Skeletal muscle satellite cell (primary cell): ENCODE data around the gene ARMC9.
"Not testable (repeated sequence)": the region's sequence is repeated elsewhere in the genome, so short reads cannot be mapped to it uniquely, and the experiment has no call there.

Experiments
- H3K27me3 ChIP-seq: 2 replicates; pipeline ENCODE4 v1.7.0; 2013; ENCODE audit warnings: low read length; ENCODE audit not compliant: control insufficient read depth, insufficient read depth
- H3K36me3 ChIP-seq: 2 replicates; pipeline ENCODE4 v1.7.0; 2013; ENCODE audit warnings: mild to moderate bottlenecking, control low read depth, low read length; ENCODE audit not compliant: insufficient read depth
- H3K4me1 ChIP-seq: 2 replicates; pipeline ENCODE4 v1.7.0; 2013; ENCODE audit warnings: low read length; ENCODE audit not compliant: control insufficient read depth, insufficient read depth
- H3K4me2 ChIP-seq: 2 replicates; pipeline ENCODE4 v1.7.0; 2013; ENCODE audit warnings: mild to moderate bottlenecking, low read length
- H3K4me3 ChIP-seq: 2 replicates; pipeline ENCODE4 v1.7.0; 2013; ENCODE audit warnings: low read length
- H3K9ac ChIP-seq: 2 replicates; pipeline ENCODE4 v1.7.0; 2013; ENCODE audit warnings: mild to moderate bottlenecking, low read depth, low read length, moderate library complexity
- H3K9me3 ChIP-seq: replicated peaks from 2 replicates; pipeline ENCODE4 v1.7.0; 2013; ENCODE audit warnings: mild to moderate bottlenecking, control low read depth, low read length

The ARMC9 gene

DNA sequence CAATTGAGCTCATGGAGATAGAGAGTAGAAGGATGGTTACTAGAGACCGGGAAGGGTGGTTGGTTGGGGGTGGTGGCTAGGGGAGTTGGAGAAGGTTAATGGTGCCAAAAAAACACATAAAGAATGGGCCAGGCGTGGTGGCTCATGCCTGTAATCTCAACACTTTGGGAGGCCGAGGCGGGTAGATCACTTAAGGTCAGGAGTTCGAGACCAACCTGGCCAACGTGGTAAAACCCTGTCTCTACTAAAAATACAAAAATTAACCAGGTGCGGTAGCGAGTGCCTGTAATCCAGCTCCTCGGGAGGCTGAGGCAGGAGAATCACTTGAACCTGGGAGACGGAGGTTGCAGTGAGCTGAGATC is 150.9 kb downstream of the ARMC9 start:
- not testable (repeated sequence) for H3K9ac ChIP-seq, H3K4me2 ChIP-seq, H3K4me3 ChIP-seq, H3K9me3 ChIP-seq, H3K4me1 ChIP-seq, H3K27me3 ChIP-seq, H3K36me3 ChIP-seq

- Histone ChIP-seq H3K4me1 (no peaks in the 10 kb centered on the region), H3K9ac (no peak overlapping the region), H3K9me3 (no peaks in the 10 kb centered on the region), H3K27me3 (no peaks in the 10 kb centered on the region), H3K4me2 (no peak overlapping the region), H3K36me3 (no peaks in the 10 kb centered on the region), H3K4me3 (no peak overlapping the region)
These were observed 153.2 kb downstream of the ARMC9 start for GRCh38 chr2:231351648-231352047.

GRCh38 chr2:231353469-231353868 is 155.0 kb downstream of the ARMC9 start:
- Histone ChIP-seq H3K36me3 (no peaks in the 10 kb centered on the region), H3K4me2 (no peak overlapping the region)

GRCh38 chr2:231355508-231356465 is 157.4 kb downstream of the ARMC9 start:
- Histone ChIP-seq H3K4me3 (no peak overlapping the region), H3K27me3 (no peaks in the 10 kb centered on the region), H3K4me1 (no peaks in the 10 kb centered on the region), H3K9me3 (no peaks in the 10 kb centered on the region), H3K4me2 (no peak overlapping the region), H3K36me3 (no peaks in the 10 kb centered on the region), H3K9ac (no peak overlapping the region)

More at GRCh38 chr2:231353469-231353868, 155.0 kb downstream of the ARMC9 start:
- H3K9me3 ChIP-seq = no peaks in the 10 kb centered on the region
- H3K4me1 ChIP-seq = no peaks in the 10 kb centered on the region
- no peak overlapping the region for H3K9ac ChIP-seq
- H3K27me3 ChIP-seq = no peaks in the 10 kb centered on the region
- no peak overlapping the region for H3K4me3 ChIP-seq

DNA sequence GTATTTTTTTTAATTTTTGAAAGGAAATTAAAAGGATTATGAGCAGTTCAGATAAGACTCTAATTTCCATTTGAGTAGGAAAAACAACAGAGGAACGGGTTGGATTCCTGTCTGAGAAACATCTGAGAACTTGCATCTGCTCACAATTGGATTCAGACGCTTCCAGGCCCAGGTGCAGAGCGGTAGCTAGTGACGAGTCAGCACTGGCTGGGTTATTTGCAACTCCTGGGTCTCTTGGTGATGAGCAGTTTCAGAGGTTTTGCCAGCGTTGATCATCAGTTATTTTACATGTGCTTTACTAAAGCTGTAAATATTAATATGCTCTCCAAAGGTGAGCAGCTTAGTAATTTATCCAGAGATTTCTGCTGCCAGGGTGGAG is 158.0 kb downstream of the ARMC9 start:
- Histone ChIP-seq H3K9ac (no peak overlapping the region), H3K4me3 (no peak overlapping the region), H3K4me1 (no peaks in the 10 kb centered on the region), H3K4me2 (no peak overlapping the region), H3K9me3 (no peaks in the 10 kb centered on the region), H3K36me3 (no peaks in the 10 kb centered on the region), H3K27me3 (no peaks in the 10 kb centered on the region)

DNA sequence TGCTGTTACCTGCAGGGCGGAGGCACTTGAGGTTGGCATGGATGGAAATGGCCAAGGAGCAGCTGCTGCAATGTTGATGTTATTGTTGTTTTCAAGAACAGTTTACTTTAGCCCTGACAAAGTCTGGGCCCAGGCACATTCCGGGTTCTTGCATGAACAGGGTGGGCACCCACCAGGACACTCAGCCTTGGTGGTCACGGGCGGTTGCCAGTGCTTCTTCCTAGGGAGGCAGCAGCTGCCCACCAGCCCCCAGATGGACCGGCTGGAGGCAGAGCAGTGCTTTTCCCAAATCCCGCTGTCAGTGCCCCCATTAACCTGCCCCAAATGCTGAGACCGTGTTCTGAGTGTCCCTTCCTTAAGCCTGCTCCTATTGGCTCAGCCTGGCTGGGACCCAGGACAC is 158.6 kb downstream of the ARMC9 start:
- Histone ChIP-seq H3K4me3 (no peak overlapping the region), H3K4me2 (no peak overlapping the region), H3K36me3 (no peaks in the 10 kb centered on the region), H3K27me3 (no peaks in the 10 kb centered on the region), H3K9ac (no peak overlapping the region), H3K4me1 (no peaks in the 10 kb centered on the region), H3K9me3 (no peaks in the 10 kb centered on the region)

- no peaks in the 10 kb centered on the region for H3K36me3 ChIP-seq
These were observed 159.5 kb downstream of the ARMC9 start for GRCh38 chr2:231357931-231358330.

GRCh38 chr2:231359441-231359840 is 161.0 kb downstream of the ARMC9 start:
- Histone ChIP-seq H3K36me3 (no peaks in the 10 kb centered on the region), H3K9ac (no peak overlapping the region), H3K4me2 (no peak overlapping the region), H3K27me3 (no peaks in the 10 kb centered on the region), H3K4me3 (no peak overlapping the region), H3K4me1 (no peaks in the 10 kb centered on the region), H3K9me3 (no peaks in the 10 kb centered on the region)

More at GRCh38 chr2:231357931-231358330, 159.5 kb downstream of the ARMC9 start:
- no peaks in the 10 kb centered on the region for H3K27me3 ChIP-seq
- no peak overlapping the region for H3K4me3 ChIP-seq
- H3K9me3 ChIP-seq = no peaks in the 10 kb centered on the region
- H3K4me1 ChIP-seq = no peaks in the 10 kb centered on the region
- H3K9ac ChIP-seq = no peak overlapping the region
- no peak overlapping the region for H3K4me2 ChIP-seq

DNA sequence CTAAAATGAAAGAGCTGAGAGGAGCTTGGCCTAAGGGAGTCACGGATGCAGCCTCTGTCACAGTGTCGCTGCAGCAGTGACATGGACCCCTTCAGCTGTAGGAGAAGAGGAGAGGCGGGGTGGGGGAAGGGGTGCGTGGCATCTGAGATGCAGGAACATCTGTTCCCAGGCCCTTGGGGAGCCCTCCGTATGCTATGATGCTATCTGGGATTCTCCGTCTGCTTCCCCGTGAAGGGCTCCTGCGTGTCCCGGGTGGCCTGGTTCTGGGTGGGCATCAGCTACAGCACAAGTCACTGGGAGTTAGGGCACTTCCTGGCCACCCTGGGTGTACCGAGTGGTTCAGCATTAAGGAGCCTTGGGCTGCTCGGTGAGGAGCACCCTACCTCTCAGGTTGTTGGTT is 161.5 kb downstream of the ARMC9 start:
- Histone ChIP-seq H3K4me1 (peaks cover 3% of the 10 kb centered on the region), H3K9ac (no peak overlapping the region), H3K27me3 (no peaks in the 10 kb centered on the region), H3K9me3 (no peaks in the 10 kb centered on the region), H3K36me3 (no peaks in the 10 kb centered on the region), H3K4me2 (no peak overlapping the region), H3K4me3 (no peak overlapping the region)

DNA sequence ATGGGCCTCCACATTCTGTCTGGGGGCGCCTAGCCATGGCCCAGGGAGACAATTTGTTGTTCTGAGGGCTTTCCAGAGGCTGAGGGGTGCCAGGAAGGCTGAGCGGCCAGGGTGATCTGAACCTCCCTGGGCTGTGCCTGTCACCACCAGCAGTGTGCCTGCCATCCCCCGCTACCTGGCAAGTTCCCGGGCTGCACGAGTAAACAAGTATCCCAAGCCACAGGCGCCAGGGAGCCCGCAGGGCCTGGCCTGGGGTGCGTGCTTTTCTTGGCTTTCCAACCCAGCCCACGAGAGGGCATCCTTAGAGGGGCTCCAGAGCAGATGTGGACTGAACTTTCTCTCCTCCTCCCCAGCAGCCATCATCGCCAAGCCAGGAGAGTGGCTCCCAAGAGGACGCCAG is 162.0 kb downstream of the ARMC9 start:
- Histone ChIP-seq H3K9ac (no peak overlapping the region), H3K36me3 (no peaks in the 10 kb centered on the region), H3K27me3 (no peaks in the 10 kb centered on the region), H3K4me2 (no peak overlapping the region), H3K4me1 (peaks cover 7% of the 10 kb centered on the region), H3K4me3 (no peak overlapping the region), H3K9me3 (no peaks in the 10 kb centered on the region)

DNA sequence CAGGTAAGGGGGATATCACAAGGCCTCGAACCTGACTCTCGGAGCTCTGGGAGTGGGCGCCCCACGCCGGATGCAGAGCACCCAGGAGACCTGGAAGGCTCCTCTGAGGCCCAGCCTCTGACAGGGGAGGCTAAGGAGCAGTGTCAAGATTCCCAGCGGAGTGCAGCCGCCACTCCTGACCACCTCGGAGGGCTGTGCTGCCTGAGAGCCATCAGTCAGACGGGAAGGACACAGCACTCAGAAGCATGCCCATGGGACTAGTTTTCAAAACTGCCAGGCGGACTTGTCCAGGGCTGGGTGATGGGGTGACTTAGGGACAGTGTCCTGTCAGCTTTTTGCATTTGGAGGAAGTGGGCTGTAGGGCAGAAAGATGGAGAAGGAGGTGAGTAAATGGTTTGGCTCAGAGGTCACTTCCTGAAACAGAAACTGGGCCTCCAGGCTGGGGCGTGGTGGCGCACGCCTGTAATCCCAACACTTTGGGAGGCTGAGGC is 162.5 kb downstream of the ARMC9 start:
- Histone ChIP-seq H3K27me3 (no peaks in the 10 kb centered on the region), H3K36me3 (no peaks in the 10 kb centered on the region), H3K9ac (no peak overlapping the region), H3K4me2 (no peak overlapping the region), H3K4me3 (no peak overlapping the region), H3K4me1 (peaks cover 9% of the 10 kb centered on the region), H3K9me3 (no peaks in the 10 kb centered on the region)
